Ecto neural progenitor cell (in vitro differentiated cells): ENCODE data around the gene EPN1.

Experiments
- DNase-seq: peaks from one replicate; pipeline ENCODE4 v3.0.0-alpha.2; 2018; ENCODE audit warnings: low spot score

EPN1 gene

GRCh38 chr19:55679343-55680257 is 4.6 kb downstream of the EPN1 start:
- no peak for DNase-seq

DNA sequence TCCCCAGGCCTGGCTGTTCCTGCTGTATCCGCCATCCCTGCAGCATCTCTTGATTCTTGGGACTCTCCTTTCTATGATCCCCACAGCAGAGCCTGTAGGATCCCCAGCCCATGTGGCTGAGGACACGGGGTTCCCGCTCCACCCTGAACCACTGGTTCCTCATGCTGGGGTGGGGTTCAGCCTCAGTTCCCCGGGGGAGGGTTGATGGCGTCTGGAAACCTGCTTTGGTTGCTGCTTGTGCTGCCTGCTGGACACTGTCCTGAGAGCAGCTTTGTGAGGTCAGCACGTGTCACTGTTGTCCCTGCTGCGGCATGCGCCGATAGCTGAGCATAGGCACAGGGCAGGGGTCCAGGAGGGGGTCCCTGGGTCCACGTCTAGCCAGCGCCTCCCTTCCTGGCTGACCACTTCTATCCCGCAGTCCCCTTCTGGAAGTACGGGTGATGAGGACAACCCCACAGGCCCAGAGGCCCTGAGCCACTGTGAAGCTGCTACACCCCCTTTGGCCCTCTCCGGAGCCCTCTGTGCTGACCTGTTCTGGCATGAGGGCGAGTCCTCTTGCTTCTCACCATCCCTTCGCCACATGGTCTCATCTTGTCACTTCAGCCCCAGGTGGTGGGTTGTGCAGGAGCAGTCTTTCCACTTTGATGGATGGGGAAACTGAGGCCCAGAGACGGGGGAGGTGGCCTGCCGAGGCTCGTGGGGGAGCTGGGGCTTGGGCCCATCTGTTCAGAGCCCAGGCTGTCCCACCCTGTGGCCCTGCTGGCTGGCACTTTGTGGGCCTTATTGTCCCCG is 5.5 kb downstream of the EPN1 start:
- DNase-seq: no peak

DNA sequence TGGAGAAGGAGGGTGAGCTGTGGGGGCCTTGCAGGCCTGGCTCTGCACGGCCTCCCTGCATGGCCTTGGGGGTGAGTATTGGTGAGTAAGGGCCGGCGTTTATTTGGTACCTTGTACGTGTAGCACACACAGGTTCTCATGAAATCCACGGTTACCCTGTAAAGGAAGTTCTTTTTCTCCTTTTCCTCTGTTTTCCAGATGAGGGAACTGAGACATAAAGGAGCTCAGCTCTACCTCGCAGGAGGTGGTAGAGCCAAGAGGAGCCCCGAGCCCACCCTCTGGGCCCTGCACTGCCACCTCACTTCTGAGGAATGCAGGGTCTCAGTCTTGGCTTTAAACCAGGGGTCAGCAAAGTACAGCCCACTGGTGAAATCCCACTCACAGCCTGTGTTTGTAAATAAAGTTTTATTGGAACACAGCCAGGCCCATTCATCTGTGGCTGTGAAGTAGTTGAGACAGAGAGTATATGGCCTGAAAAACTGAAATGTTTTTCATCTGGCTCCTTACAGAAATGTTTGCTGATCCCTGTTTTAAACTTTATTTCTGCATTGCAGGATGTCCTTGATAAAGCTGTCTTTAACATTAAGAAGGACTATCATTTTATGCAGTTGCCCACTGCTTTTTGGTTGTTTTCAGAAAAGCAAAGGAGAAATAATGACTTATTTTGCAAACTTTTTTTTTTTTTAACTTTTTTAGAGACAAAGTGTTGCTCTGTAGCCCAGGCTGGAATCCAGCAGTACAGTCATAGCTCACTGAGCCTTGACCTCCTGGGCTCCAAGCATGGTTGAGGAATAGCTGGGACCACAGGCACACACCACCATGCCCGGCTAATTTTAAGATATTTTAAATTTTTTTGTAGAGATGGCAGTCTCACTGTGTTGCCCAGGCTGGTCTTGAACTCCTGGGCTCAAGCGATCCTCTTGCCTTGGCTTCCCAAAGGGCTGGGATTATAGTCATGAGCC is 6.4 kb downstream of the EPN1 start:
- DNase-seq: no peak

GRCh38 chr19:55683449-55684261 is 8.6 kb downstream of the EPN1 start:
- no peak for DNase-seq

DNA sequence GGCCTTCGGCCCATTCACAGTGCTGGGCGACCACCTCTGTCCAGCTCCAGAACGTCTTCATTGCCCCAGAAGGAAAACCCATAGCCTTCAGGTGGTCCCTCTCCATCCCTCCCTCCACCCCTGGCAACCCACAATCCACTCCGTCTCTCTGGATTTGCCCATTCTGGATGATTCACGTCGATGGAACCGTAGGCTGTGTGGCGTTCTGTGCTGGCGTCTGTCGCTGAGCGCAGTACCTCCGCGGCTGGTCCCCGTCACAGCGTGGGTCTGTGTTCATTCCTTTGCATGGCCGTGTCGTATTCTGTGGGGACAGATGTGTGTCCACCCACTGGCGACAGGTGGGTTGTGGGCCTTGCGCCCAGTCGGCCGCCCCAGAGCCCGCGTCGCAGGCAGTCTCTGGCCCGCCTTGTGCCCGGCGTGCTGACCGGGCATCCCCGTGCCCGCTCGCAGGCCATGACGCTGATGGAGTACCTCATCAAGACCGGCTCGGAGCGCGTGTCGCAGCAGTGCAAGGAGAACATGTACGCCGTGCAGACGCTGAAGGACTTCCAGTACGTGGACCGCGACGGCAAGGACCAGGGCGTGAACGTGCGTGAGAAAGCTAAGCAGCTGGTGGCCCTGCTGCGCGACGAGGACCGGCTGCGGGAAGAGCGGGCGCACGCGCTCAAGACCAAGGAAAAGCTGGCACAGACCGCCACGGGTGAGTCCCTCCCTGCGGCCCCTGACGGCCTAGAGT is 10.1 kb downstream of the EPN1 start:
- DNase-seq: no peak

GRCh38 chr19:55685776-55686175 is 10.8 kb downstream of the EPN1 start:
- no peak for DNase-seq

DNA sequence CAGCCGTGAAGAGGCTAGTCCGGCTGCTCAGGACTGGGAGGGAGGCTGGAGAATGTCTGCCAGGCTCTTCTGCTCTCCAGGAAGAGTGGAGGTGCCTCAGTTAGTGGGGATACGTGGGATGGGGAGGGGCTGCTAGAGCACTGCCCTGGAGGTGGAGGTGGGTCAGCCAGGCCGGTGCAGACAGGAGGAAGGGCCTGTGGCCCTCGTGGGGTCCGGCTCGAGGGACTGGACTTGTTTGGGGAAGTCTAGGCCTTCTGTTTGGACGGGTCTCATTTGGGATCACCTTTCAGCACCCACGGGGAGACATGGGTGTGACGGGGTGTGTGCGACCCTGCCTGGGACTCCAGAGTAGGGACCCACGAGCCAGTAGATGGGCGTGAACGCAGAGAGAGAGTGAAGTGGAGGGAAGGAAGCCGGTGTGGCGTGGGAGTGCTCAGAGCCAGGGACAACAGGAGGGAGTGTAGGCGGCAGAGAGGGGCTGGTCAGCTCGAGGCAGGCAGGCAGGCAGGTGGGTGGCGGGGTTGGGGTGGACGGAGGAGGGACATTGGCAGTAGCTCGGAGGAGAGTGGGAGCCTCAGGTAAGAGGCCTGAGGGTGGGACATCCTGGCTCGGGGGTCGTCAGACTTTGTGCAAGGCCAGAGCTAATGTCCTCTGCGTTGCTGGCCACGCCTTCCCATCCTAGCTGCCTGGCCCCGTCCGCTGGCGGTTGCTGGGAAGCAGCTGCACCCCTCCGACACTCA is 11.5 kb downstream of the EPN1 start:
- no peak for DNase-seq

GRCh38 chr19:55687281-55688201 is 12.5 kb downstream of the EPN1 start:
- no peak for DNase-seq

GRCh38 chr19:55688422-55689218 is 13.6 kb downstream of the EPN1 start:
- no peak for DNase-seq

DNA sequence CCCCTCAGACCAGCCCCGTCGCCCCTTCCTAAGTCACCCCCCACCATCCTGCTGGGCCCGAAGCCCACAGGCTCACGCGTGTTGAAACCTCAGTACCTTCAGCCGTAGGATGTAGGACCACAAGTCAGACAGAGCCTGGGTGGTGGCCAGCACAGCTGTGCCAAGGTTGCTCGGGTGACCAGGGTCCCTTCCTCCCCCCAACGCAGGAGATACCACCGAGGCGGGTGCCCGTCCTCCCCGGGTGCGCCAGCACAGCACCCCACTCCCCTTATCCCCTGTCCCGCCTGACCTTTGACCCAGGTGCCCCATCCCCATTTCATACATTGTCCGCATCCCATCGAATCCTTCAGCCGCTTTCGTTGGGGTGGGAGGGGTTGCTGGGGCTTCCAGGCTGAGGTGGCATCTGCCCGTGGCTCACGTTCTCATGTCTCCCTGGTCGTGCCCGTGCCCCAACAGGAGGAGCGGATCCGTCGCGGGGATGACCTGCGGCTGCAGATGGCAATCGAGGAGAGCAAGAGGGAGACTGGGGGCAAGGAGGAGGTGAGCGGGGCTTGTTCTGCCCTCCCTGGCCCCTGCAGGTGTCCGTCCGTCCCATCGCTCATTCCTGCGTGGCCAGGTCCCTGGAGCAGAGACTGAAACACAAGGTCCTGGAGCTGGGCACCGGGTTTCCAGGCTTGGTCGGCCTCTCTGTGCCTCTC is 14.5 kb downstream of the EPN1 start:
- DNase-seq: no peak

DNA sequence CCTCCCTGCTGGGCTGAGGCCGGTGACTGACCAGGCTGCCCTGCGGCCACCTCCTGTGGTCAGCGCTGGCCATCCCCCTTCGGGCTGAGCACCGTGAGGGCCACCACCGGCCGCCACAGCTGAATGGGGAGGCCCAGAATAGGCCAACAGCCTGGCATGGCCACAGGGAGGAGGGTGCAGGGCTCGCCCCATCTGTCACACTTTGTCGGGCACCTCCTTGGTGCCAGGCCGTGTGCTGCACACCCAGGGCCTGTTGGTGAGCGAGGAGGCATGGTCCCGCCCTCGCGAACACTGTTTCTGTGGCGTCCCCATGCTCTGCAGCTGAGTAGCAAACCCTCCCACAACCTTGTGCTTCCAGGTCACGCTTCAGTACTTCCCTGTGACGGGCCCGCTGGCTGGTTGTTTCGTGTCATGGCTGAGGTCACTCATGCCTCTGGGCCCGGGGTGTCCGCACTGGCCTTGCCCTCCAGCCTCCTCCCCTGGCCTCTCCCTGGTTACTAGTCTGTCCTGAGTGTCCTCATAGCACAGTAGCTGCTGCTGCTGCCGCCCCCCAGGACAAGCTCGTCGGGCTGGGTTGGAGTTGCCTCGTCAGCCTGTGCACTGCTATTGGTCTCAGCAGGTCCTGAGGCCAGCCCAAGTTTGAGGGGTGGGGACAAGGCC is 15.2 kb downstream of the EPN1 start:
- no peak for DNase-seq

GRCh38 chr19:55690769-55691545 is 15.9 kb downstream of the EPN1 start:
- DNase-seq: no peak

GRCh38 chr19:55691561-55692481 is 16.8 kb downstream of the EPN1 start:
- no peak for DNase-seq

GRCh38 chr19:55692681-55693081 is 17.7 kb downstream of the EPN1 start:
- DNase-seq: no peak
